HG03066 (cell line): ENCODE data around the gene TM2D3.
"Not testable (repeated sequence)": the region's sequence is repeated elsewhere in the genome, so short reads cannot be mapped to it uniquely, and the experiment has no call there.

ENCODE experiments used
- ATAC-seq: cut with Tn5 transposase; IDR thresholded peaks from one replicate; pipeline ENCODE4 v1.9.1; 2021; ENCODE audit warnings: low read depth; ENCODE audit not compliant: unreplicated experiment

TM2D3 gene

DNA sequence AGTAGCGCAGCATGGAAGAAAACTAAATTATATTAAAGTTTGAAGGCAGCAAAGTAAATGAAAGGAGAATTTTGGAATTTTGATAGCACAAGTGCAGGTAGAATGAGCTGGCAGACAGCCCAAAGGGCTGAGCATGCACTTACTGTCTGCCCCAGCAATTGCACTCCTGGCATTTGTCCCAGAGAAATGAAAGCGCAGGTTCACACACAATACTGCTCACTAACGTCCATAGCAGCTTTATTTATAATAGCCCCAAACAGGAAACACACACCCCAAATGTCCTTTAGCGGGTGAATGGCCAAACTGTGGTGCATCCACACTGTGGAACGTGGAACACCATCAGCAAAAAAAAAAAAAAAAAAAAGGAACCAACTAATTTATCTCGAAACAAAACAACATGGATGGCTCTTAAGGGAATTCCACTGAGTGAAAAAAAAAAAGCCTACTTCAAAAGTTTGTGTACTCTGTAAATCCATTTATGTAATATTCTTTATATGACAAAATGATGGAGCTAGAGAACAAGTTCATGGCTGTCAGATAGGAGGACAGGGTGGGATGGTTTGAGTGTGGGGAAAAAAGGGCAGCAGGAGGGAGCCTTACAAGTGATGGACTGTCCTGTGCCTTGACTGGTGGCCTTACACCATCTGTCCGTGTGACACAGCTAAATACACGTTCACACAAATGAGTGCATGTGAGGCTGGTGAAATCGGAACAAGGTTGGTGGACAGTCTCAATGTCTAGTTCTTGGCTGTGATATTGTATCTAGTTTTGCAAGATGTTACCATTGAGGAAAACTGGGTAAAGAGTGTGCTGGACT, 6.0 kb upstream of the TM2D3 start:
- ATAC-seq: no peak

DNA sequence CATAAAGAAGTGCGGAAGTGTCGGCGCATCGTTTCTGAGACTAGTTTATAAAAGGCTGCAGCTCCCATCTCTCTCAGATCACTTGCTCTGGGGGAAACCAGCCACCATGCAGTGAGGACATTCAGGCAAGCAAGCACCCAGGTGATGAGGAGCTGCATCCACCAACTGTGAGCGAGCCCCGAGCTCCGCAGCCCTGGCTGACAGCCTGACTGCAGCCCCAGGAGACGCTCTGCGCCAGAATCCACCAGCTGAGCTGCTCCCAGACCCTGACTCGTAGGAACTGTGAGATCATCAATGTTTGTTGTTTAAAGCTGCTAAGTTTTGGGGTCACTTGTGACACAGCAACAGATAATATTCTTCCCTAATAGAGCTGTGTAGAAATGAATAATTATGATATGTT, 5.0 kb upstream of the TM2D3 start:
- no peak for ATAC-seq

DNA sequence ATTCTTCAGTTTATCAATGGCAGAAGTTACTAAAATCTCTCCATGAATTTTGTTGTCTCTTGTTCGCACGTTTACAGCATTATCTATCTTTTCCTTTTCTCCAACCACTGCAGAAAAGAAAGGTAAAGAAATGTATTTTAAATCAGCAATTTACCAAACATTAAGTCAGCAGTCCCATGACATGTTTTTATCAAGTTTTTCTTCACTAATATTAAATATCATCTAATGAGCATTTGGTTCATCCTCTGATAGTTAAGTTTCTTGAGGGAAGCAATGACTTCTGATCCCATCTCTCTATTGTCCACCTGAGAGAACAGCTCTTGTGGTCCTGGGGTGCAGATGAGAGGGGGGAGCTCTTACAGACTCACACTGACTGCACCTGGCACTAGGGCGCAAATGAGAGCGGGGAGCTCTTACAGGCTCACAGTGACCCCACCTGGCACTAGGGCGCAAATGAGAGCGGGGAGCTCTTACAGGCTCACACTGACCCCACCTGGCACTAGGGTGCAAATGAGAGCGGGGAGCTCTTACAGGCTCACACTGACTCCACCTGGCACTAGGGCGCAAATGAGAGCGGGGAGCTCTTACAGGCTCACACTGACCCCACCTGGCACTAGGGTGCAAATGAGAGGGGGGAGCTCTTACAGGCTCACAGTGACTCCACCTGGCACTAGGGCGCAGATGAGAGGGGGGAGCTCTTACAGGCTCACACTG, 2.6 kb upstream of the TM2D3 start:
- ATAC-seq: not testable (repeated sequence)

DNA sequence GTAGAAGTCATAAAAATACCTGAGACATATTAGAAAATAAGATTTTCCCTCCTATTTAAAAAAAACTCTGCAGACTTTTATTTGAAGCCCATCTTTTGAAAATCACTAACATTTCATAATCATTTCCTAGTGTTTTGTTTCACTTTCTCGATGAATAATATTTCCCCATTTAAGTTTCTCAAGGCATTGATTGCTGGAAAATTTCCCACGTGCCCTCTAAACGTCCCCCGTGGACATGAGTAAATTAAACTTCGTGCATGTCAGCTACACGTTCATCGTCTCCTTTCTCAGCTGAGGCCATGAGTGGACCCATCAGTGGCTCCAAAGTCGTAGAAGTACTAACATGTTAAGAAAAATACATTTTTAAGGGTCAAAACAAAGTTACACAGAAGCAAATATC, 2.0 kb upstream of the TM2D3 start:
- no peak for ATAC-seq

DNA sequence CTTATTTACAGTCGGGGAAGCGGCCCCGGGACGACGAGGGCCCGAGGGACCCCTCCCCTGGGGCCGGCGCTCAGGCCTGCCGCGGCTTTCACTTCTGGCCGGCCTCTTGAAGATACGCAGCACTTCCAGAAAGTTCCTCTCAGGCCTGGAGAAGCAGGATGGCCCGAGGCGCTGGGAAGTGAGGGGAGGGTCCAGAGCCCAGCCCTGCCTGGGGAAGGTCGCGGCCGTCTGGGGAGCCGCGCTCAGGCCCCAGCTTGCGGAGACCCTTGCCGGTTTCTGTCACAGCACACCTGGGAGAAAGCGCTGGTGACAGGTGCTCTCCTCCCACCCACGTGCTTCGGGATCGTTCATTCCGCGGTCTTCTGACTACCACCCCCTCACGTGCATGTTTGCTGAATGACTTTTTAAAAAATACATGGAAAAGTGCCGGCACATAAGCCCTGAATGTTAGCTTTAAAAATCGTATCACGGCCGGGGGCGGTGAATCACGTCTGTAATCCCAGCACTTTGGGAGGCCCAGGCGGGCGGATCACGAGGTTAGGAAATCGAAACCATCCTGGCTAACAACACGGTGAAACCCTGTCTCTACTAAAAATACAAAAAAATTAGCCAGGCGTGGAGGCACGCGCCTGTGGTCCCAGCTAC, 727 bp upstream of the TM2D3 start:
- no peak for ATAC-seq

DNA sequence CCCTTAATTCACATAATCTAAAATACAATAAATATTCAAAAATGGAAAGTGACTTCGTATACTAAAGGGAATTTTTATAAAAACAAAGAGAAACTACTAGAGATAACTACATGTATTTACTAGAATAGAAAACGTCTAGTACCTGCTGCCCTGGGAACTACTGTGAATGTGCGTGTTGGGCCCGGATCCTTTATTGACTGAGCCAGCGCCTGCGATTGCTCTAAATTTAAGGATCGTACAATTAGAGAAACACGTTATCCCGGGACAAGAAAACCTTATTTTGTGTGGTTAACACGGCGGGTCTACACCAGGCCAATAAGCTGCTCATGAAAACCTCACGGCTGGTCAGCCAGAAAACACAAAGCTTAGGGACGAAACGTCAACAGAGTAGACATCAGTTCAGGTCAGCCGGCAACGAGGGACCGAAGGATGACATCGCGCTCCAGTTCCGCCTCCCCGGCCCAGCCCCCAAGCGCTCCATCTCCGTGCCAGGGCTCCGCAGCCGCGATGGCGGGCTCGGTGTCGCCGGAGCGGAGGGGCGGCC, 555 bp downstream of the TM2D3 start:
- ATAC-seq: peak; percentile 38

DNA sequence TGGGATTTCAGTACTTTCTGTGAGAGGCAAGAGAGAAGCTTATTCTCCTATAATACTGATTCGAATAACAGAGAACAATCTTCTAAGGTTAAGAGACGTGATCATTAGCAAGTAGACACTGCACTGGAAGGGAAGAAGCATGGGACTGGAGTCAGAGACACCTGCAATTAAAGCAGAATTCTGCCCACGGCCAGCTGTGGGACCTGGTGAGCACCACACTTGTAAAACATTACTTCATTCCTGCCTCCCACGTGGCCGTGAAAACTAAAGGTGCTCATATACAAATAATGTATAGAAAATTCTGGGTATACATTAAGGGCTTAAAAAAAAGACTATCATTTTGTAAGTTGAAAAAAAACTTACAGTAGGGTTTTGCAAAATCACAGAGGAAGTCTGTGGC, 2.0 kb downstream of the TM2D3 start:
- no peak for ATAC-seq

DNA sequence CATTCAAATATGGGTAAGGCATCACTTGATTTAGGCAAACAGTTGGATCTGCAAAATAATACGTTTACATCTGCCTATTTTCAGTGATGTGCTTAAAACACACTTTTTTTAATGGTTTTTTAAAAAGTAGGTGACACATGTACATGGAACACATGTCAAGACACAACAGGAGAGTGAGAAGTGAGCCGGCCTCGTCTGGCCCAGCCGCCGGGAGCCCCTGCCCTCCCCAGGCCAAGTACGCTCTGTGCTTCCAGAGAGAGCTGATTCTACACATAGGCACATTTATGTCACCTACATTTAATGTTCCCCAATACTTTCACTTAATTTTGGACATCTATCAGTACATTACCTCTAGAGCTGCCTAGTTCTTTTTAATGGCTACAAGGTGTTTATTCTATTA, 3.8 kb downstream of the TM2D3 start:
- no peak for ATAC-seq

DNA sequence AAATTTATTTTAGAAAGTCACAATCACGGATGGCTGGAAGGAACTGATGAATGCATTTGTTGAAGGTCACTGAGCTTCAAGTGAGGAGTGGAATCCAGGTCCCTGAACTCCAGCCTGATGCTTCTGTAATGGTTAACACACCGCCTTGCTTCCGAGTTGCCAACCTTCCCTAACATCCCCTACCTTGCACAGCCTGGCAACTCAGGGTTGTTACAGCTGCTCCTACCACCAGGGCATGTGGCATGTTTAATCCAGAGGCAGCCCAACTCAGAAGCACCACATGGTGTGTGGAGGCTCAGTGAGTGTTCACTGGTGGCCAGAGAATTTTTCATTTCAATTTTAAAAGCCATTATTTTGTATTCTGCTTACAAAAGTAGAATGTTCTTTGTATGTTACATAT, 4.9 kb downstream of the TM2D3 start:
- ATAC-seq: no peak

DNA sequence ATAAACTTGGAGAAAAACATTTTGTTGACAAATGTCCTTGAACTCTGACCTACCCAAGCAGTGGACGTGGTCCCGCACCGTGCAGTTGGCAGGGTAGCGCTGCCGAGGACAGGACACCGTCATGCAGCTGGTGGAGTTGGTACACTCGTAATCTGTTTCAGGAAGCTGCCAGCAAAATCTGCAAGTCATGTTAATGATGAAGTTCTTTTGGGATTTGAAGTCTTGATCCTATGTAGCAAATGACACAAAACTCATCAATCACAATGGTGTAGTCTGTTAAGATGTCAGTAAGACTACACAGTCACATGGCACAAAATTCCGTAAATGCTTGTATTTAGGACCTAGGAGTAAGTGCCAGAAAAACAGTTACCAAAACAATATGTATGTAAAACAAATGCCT, 5.5 kb downstream of the TM2D3 start:
- no peak for ATAC-seq

DNA sequence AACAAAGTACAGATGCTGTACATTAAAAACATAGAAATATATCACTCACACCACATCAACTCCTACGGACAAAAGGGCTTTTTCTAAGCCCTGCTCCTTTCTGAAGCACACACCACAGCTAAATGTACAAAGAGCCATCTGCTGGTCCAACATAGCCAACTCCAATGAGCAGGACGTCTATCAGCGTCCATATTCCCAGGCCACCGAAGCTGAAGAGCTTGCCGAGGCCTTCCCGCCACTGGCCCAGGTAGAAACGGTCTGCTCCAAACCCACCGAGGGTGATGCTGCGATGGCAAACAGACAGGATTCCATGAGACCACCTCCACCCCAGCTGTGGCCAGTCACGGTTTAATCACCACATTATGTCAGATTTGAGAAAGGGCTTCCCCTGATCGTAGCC, 9.8 kb downstream of the TM2D3 start:
- ATAC-seq: no peak

DNA sequence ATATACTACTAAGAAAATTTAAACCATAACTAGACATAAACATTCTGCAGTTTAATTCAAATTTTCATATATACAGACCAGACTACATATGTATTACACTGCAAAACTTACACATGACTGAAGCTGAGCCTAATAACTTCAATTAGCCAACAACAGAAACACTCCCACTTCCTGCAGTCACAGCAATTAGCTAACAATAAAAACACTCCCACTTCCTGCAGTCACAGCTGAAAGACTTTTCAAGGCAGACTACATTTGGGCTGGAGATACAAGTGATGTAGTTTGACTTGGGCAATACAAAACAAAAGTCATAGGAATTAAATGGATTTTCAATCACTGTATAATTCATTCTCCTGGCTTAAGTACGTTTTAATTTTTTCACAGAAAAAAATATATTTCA, 10.3 kb downstream of the TM2D3 start:
- no peak for ATAC-seq

DNA sequence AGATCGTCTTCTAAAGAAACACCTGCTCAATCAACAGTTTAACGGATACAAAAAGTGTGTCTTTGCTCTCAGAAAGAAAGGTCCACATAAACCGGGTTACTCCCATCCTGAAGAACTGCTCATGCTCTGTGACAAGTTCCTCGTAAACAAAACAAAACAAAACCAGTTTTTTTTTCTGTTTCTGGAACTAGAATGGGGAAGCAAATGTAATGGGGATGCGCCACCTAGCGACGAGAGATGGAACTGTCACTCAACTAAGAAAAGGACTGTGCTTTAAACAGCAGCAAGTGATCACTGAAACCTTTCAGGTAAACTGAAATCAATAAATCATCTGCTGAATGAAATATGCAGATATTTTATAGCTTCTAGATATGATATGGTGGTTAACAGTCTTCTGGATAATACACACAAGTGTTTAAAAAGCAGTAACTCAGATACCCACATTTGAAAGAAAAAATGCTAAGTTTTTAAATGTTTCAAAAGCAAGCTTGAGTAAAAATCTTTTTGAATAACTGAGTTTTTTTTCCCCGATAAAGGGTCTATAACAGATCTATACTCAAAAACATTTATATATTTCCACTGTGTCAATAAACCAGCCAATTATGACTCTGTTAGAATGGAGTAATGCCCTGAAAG, 10.9 kb downstream of the TM2D3 start:
- no peak for ATAC-seq

DNA sequence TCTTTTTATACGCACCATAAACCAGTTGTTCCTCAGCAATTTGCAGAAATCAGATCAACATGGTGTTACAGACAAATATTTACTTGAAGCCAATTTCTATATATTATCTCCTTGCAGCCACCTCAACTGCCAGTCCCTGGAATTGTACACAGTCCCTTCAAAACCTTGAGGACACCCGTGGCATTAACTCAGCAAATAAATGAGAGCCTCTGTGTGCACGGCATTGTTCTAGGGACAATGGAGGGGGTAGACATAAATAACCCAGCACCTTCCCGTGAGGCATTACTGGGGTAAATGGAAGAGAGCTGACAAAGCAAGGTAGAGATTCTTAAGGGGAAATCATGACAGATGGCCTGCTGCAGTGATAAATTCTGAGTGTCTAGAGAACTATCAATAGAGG, 12.5 kb downstream of the TM2D3 start:
- ATAC-seq: no peak

DNA sequence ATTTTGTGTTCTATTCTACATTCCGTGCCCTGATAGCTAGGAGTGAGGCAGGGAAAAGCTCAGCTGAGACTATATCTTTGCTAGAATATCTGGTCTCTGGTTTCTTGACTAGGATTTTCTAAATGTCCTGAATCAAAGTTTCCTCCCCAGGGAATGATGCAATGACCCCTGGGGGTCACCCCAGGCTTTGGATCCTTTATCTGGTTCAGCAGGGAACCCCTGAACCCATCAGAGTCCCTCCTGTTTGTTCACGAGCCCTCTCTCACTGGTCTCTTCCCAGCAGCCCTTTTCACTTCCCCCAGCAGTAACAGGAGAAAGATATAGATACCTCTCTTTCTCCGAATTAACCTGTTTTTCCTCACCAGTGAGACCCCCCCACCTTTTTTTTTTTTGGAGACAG, 14.3 kb downstream of the TM2D3 start:
- no peak for ATAC-seq

DNA sequence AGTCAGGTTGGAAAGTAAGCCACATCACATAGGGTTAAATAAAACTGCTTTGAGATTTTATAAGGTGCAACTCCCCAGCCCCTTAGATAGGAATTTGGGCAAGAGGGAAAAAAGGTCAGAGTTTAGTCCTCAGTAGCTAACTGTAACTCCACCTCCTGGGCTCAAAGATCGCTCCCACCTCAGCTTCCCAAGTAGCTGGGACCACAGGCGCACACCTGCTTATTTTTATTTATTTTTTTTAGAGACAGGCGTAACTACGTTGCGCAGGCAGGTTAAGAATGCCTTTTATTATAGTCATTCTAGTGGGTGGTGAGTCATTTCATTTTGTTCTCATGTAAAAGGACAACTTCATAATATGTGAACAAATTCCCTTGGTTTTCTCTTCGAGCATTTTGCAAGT, 14.7 kb downstream of the TM2D3 start:
- ATAC-seq: no peak

DNA sequence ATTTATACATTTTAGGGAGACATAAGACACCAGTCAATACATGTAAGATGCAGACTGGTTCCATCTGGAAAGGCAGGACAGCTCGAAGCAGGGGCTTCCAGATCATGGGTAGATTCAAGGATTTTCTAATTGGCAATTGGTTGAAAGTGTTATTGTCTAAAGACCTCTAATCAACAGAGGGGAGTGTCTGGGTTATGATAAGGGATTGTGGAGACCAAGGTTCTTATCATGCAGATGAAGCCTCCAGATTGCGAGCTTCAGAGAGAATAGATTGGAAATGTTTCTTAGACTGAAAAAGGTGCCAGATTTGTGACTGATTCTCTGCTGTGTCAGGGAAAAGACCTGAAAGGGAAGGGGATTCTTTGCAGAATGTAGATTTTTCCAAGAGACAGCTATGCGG, 15.1 kb downstream of the TM2D3 start:
- ATAC-seq: no peak

DNA sequence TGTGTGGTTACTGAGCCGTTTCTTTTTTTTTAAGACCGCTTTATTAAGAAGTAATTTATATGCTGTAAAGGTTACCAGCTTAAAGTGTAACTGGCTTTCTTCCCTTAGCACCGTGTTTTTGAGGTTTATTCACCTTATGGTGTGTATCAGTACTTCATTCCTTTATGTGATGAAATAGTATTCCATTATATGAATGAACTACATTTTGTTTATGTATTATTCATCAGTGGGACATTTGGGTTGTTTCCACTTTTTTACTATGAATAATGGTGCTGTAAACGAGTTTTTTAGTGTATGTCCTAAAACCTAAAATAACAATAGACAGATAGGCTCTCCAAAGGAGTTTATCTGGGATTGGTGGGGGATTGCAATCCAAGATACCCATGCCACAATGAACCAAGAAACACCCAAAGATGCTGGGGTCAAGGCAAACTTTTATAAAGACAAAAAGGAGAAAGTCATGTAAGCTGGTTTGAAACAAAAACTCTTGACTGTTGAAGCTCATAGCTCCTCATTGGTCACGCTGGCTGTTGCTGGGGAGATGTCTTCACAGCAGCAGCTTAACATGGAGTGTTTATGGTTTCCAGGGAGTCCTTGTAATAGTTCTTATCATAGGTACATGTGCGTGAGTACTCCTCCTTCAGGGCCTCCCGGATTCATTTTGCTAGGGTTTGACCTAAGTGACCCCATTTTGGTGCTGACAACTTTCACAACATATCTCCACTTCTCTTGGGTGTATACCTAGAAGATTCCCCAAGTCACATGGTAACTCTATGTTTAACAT, 16.0 kb downstream of the TM2D3 start:
- ATAC-seq: no peak

DNA sequence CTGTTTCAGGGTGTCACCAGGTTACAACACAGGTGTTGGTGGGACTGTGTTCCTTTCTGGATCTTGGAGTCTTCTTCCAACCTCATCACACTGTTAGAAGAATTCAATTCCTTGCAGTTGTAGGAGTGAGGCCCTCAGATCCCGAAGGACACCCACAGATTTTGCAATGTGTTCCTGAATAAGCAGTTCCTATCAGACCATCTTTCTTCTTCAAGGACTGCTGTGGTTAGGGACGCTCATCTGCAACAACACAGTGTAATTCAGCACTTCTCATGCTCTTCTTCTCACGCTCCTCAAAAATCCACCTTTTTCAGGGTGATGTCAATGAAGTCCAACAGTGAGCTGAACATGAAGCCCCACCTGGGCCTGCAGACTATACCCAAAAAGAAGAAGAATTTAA, 18.8 kb downstream of the TM2D3 start:
- no peak for ATAC-seq

DNA sequence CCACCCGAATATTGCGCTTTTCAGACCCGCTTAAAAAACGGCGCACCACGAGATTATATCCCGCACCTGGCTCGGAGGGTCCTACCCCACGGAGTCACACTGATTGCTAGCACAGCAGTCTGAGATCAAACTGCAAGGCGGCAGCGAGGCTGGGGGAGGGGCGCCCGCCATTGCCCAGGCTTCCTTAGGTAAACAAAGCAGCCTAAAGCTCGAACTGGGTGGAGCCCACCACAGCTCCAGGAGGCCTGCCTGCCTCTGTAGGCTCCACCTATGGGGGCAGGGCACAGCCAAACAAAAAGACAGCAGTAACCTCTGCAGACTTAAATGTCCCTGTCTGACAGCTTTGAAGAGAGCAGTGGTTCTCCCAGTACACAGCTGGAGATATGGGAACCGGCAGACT, 25.5 kb downstream of the TM2D3 start:
- ATAC-seq: not testable (repeated sequence)
